NOMO-1 treated with DMSO at 0.1 percent for 48 hours (cell line): ENCODE data around the gene PHAX.
"Not testable (repeated sequence)": the region's sequence is repeated elsewhere in the genome, so short reads cannot be mapped to it uniquely, and the experiment has no call there.

ENCODE experiments used
- DNase-seq: peaks from one replicate; lab custom pipeline; 2025; ENCODE audit not compliant: unreplicated experiment; lab: John Stamatoyannopoulos, UW

PHAX gene, protein sequence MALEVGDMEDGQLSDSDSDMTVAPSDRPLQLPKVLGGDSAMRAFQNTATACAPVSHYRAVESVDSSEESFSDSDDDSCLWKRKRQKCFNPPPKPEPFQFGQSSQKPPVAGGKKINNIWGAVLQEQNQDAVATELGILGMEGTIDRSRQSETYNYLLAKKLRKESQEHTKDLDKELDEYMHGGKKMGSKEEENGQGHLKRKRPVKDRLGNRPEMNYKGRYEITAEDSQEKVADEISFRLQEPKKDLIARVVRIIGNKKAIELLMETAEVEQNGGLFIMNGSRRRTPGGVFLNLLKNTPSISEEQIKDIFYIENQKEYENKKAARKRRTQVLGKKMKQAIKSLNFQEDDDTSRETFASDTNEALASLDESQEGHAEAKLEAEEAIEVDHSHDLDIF

DNA sequence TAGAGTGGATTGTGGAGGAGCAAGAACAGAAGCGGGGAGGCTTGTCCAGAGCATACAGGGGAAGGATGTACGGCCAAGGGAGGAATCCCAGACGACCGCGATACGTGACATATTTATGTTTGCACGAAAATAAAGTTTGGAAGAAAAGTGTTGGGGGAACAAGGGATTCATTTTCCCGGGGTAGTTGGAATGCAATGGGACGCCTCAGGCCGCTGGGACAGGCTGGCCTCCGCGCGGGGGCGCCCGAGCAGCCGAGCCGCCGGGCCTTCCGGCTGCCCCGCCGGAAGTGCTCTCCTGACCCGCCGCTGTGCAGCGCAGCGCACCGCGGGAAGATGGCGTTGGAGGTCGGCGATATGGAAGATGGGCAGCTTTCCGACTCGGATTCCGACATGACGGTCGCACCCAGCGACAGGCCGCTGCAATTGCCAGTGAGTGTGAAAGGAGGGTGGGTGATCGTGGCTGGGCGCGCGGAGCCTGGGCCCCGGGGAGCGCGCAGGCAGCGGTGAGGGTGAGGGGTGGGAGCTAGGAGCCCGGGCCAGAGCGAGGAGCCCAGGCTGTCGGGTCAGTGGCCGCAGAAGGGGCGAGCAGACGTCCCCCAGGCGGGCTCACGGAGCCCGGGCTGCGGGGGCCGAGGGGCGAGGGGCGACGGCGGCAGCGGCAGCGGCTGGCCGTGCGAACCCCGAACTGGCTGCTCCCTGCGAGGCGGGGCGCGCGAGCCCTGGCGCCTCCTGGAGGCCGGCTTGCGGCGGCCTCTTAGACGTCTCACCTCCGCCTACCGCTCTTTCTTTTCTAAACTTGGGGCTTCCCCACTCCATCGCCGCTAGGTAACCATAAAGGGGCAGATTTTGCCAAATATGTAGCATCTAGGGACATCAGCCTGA is at the start of gene PHAX:
TSS of gene PHAX (plus strand) at position 317 of the 881 bp plus-strand sequence. CDS start at position 333, 16 bp downstream.
- DNase-seq: peak; percentile 72

DNA sequence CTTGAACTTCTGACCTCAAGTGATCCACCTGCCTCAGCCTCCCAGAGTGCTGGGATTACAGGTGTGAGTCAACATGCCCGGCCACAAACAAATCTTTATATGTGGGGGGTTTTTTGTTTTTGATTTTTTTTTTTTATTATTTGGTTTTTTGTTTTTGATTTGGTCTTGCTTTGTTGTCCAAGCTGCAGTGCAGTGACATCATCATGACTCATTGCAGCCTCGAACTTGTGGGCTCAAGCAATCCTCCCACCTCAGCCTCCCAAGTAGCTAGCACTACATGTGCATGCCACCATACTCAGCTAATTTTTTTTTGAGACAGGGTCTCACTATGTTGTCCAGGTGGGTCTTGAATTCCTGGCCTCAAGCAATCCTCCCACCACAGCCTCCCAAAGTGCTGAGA is 48.1 kb upstream of the PHAX start:
- DNase-seq: no peak

DNA sequence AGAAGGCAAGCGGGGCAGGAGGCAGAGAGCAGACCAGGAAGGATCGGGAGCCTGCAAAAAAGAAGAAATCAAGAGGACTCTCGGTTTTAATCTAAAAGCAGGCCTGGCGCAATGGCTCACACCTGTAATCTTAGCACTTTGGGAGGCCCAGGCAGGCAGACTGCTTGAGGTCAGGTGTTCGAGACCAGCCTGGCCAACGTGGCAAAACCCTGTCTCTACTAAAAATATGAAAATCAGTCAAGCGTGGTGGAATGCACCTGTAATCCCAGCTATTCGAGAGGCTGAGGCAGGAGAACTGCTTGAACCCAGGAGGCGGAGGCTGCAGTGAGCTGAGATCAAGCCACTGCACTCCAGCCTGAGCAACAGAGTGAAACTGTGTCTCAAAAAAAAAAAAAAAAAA is 45.6 kb upstream of the PHAX start:
- DNase-seq: not testable (repeated sequence)

DNA sequence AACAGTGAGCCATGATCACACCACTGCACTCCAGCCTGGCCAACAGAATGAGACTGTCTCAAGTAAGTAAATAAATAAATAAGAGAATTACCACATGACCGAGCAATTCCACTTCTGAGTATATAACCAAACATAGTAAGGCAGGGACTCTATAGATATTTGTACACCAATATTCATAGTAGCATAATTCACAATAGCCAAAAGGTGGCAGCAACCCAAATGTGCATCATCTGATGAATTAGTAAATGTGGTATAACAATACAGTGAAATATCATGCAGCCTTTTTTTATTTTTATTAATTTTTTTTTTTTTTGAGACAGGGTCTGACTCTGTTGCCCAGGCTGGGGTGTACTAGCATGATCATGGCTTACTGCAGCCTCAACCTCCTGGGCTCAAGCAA is 38.8 kb upstream of the PHAX start:
- no peak for DNase-seq

DNA sequence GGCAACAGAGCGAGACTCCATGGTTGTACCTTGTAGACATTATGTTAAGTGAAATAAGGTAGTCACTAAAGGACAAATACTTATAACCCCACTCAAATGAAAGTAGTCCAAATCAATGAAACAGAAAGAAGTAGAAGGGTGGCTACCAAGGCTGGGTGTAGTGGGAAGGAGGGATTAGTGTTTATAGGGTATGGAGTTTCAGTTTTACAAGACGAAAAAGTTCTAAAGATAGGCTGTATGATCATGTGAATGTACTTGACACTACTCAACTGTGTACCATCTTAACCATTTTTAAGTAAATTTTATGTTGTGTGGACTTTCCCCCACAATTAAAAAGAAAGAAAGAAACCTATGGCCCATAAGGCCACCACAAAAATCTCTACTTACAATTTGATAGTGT is 37.9 kb upstream of the PHAX start:
- DNase-seq: no peak

DNA sequence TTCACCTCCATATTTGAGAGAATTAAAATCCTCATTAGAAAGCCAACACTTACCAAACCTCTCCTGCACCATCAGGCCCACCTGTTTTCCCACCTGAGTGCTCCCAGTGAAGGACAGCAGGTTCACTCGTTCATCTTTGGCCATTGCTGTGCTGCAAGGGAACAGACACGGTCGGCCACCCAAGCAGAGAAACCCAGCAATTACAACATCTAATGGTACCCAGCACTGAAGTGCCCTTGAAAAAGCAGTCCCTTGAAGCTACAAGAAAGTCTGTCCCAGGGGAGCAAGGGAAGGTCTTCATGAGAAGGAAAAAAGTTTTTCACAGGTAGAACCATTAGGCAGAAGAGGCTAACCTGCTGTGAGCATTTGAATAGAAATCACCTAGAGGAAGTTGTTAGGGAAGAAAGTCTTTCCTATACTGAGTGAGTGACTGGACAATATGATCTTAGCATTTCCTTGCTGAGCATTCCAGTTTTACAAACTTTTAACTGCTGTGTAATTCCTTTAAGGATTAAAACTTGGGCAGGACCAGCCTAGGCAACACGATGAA is 32.5 kb upstream of the PHAX start:
- no peak for DNase-seq

DNA sequence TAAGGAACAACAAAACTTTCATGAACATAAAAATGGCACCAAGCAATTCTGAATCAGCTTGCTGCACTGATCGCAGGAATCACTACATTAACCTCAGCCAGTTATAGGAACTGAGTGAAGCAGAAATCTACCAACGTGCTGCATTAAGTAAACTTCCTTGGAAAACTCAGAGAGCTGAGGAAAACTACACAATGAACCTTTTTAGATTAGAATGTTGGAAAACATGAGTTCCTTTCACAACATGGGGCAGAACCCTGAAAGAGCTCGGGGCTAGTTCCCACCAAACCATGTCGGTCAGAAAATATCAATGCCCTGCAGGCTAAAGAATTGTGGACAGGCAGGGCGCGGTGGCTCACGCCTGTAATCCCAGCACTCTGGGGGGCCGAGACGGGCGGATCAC is 25.1 kb upstream of the PHAX start:
- no peak for DNase-seq

DNA sequence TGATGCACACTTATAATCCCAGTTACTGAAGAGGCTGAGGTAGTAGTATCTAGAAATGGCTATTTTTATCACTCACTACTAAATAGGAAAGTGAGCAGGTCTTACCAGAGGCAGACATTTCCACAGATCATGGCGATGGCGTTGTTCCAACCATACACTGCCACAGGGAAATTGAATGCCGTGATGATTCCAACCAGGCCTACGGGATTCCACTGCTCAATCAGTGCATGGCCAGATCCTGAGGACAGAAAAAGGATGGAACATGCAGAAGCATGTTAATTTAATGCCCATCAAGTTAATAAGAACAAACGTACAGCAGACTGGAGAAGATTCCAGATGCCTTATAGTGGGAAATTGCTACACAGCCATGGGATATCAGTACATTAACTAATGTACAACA is 23.8 kb upstream of the PHAX start:
- no peak for DNase-seq

DNA sequence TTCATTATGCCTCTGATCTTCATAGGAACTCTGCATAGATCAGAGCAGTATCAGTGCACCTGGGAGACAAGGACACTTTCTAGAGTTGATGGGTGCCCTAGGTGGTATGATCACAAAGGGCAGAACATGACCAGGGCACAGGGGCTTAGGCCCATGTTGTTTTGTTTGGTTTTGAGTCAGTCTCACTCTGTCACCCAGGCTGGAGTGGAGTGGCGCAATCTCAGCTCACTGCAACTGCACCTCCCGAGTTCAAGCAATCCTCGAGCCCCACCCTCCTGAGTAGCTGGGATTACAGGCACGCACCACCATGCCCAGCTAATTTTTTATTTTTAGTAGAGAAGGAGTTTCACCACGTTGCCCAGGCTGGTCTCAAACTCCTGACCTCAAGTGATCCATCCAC is 23.3 kb upstream of the PHAX start:
- DNase-seq: no peak

DNA sequence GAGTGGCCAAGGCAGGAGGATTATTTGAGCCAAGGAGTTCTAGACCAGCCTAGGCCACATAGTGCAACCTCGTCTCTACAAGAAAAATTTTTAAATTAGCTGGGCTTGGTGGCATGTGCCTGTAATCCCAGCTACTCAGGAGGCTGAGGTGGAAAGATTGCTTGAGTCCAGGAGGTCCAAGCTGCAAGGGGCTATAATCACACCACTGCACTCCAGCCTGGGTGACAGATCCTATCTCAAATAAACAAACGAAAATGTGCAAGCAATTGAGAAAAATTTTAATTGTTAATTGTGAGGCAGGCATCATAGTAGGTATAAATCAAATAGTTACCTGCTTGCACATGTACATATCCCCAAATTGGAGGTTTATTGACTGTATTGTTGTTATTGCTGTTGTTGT is 21.0 kb upstream of the PHAX start:
- DNase-seq: no peak

DNA sequence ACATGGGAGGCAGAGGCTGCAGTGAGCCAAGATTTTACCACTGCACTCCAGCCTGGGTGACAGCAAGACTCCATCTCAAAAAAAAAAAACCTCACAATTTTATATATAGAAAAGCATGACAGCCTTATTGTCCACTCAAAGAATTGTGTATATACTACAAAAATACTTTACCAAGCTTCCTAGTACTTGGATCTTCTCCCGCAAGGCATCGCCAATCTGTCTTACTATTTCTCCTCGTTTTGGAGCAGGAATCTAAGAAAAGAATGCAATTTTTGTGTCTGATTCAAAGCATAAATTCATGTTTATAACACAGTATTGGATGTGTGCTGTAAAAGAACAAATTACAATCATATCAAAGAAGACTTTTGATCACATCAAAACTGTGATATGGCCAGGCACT is 17.0 kb upstream of the PHAX start:
- DNase-seq: no peak

DNA sequence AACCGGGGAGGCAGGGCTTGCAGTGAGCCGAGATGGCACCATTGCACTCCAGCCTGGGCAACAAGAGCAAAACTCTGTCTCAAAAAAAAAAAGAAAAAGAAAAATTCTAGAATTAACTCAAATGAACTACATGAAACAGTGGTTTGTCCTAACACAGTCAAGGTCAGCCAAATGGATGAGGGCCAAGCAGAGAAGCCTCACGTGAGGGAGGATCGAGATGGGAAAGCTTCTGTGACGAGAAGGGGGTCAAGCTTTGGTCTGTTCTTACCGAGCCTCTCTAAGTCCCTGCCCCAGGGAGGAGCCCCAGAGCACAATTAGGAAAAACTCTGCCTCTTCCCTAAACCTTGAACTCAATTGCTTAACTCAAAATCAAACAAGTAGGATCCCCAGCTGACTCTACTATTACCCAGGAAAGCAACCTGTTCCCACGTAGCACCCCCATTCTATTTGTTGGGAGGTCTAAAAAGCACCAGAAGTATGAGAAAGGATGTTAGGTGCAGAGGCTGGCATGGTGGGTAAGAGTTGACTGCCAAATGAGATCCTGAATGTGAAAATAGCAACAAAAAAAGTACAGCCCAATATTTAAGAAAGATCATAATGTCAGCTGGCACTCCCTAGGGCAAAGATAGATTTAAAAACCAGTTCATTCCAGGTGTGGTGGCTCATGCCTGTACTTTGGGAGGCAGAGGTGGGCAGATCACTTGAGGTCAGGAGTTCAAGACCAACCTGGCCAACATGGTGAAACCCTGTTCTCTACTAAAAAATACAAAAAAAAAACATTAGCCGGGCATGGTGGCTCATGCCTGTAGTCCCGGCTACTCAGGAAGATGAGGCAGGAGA is 13.0 kb upstream of the PHAX start:
- DNase-seq: no peak

DNA sequence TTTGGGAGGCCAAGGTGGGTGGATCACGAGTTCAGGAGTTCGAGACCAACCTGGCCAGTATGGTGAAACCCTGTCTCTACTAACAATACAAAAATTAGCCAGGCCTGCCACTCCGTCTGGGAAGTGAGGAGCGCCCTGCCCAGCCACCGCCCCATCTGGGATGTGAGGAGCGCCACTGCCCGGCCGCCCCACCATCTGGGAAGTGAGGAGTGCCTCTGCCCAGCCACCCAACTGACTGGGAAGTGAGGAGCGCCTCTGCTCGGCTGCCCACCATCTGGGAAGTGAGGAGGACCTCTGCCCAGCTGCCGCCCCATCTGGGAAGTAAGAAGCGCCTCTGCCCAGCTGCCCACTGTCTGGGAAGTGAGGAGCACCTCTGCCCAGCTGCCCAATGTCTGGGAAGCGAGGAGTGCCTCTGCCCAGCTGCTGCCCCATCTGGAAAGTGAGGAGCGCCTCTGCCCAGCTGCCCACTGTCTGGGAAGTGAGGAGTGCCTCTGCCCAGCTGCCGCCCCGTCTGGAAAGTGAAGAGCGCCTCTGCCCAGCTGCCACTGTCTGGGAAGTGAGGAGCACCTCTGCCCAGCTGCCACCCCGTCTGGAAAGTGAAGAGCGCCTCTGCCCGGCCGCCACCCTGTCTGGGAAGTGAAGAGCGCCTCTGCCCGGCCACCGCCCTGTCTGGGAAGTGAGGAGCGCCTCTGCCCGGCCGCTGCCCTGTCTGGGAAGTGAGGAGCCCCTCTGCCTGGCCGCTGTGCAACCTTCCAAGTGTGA is 11.0 kb upstream of the PHAX start:
- DNase-seq: no peak

DNA sequence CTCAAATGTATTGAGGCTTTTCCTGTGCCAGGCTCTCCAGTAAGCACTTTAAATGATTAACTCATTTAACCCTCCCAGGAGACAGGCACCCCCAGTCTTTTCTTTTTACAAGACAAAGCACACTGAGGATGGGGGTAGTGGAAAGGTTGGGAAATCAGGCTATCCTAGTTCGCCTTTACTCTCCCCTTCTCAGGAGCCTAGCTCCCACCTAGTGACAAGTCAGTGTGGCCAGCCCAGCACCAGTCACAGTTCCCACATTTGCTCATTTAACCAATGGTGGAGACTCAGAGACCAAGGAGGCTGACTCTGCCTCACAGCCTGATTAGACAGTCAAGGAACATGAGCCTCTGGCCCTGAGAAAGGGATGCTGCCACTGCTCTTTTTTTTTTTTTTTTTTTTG is 9.2 kb upstream of the PHAX start:
- no peak for DNase-seq

DNA sequence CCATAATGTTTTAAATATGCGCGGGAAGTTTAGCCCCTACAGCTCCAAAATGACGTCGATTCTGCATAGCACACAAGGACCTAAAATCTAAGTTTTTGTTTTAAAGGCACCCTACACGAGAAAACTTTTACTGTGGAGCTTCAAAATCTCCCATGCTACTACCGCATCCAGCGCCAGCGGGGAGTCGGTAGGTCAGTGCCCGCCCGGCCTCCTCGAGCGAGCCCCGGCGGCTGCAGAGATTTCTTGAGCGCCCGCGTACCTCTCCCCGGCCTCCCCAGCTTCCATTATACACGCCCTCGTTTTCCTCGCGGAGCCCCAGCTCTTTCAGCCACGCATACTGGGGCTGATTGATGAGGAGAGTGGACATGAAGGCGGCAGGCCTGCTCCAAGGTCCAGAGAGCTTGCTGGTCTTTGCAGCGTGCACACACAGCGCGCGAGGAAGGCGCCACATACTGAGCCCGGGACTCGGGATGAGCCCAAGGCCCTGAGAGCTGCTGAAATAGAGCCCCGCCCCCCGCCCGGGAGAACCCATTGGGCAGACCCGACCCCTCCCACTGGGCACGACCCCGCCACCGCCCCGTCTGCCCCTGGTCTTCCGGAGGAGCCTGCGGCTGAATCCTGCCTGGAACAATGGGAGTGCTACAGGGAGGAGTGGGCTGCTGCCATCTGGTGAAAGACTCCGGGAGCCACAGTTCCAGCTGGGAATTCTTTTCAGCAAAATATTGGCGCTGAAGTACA is 5.8 kb upstream of the PHAX start, which contains the start of gene ALDH7A1:
TSS of gene ALDH7A1 (minus strand) at position 472 of the 738 bp plus-strand sequence. CDS start at position 451, 21 bp downstream.
- DNase-seq: peak; percentile 38

DNA sequence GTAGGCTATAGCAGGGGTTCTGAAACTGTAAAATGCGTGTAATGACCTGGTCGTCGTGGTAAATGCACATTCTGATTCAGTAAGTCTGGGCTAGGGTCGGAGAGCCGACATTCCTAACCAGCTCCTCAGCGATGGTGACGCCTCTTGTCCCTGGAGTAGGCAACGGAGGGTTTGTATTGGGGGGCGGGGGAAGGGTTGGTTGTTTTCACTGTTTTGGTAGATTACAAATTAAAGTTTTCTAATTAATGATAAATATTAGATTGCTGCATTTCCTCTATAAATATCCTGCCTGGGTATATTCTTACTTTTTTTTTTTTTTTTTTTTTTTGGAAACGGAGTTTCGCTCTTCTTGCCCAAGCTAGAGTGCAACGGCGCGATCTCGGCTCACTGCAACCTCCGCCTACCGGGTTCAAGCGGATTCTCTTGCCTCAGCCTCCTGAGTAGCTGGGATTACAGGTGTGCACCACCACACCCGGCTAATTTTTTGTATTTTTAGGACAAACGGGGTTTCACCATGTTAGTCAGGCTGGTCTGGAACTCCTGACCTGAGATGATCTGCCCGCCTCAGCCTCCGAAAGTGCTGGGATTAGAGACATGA is 5.2 kb upstream of the PHAX start:
- DNase-seq: no peak

DNA sequence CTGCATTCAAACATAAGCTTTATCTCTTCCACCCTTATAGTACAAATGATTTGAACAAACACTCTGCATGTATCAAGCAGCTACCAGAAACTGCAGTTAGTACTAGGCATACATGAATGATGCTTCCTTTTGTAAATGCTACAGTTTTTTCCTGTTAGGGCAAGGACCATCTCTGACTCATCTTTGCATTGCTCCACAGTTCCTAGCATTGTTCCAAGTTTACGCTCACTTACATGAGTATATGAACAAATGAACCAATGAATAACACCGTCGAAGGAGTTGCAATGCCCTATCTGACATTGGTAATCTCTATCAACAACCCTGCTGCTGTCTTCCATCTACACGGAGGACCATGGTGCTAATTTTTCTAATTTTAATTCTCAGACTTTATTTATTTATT is 3.6 kb upstream of the PHAX start:
- no peak for DNase-seq

DNA sequence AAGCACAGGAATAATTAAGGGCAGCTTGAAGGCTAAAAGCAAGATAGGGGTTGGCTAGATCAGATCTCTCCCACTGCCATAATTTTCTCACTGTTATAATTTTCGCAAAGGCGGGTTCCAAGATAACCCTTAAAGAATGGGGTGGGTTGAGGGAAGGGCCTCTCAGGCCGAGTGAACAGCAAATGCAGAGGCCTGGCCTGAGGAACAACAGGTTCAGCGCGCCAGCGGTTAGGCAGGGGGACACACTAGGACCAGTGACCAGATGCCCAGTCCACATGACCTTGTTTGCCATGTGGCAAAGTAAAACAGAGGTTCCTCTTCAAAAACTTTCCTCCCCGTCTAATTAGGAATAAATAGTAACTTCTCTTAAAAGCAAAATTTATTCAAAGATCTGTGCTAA is 1.2 kb upstream of the PHAX start:
- no peak for DNase-seq

DNA sequence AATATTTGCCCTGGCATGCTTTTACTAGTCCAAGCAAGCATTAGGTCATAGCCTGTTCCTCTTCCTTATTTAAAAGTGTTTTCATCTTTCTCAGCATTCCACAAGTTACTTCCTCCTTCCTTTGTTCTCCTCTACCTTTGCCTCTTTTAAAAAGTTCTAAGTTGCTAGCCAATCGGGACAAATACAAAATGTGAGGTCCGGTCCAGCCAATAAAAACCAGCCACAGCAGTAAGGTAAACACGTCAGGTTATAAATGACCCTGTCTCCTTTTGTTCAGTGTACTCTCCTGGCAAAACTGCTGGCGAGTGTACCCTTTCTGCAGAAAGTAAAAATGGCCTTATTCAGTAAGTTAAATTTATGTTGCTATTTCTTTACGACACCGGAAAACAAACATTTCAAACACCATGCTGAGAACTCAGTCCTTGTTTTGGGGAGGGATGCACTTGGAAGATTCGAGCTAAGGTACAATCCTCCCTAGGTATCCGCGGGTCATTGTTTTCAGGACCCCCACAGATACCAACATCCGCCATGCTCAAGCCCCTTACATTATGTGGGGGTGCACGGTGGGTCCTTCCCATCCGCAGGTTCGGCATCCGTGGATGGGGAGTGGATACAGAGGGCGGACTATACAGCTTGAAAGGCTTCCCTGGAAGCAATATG is 646 bp upstream of the PHAX start:
- not testable (repeated sequence) for DNase-seq
